Measurements from ENCODE around the gene MACF1. TPM values are rescaled to one million over a fixed set of nuclear protein-coding genes. Genes with fewer than 3 reads are reported as not detected.
A peak's percentile ranks its signal among the peaks of the same experiment; 100 is the strongest.

The MACF1 gene
- total RNA-seq, 1 experiment from 2014 or later = 190 TPM

DNA sequence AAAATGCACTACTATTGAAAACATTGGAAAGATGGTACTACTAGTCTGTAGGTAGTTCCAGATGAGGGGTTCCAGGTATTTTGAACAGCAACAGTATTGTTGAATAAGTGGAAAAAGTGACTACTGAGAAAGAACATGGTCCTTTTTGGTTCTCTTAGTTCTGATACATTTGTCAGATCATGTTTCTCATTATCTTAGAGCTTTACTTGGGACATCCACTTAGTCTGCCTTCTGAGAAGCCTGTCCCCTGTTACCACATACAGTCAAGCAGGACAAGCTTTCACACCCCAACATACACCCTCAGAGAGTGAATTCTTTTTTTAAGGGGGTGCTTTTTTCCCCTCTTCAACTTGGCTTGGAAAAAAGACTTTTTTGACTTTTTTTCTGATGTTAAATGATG is 41.0 kb upstream of the MACF1 start:
- Histone ChIP-seq H3K9ac (ENCODE audit: extremely low read depth, insufficient read length, low read length) (no peak overlapping the region), H3K4me2 (ENCODE audit: insufficient read depth, insufficient read length, low read length) (no peak overlapping the region), H2BK15ac (ENCODE audit: low read depth, low read length) (no peak overlapping the region), H3K56ac (ENCODE audit: insufficient read length, low read depth, low read length) (no peak overlapping the region), H3T11ph (ENCODE audit: low read length) (no peak overlapping the region), H3K23me2 (ENCODE audit: insufficient read length, low read depth, low read length, poor library complexity, severe bottlenecking) (no peaks in the 10 kb centered on the region), H3K27ac (ENCODE audit: insufficient read length, low read depth, low read length) (no peak overlapping the region), H3K23ac (ENCODE audit: insufficient read length, low read depth, low read length) (no peak overlapping the region), H3K4me1 (ENCODE audit: insufficient read depth, low read length) (peaks cover 23% of the 10 kb centered on the region; the same call in 1 of the 2 replicates), H3K27me3 (ENCODE audit: insufficient read depth, low read length) (no peaks in the 10 kb centered on the region), H3K9me3 (ENCODE audit: control insufficient read depth, low read depth, low read length) (no peaks in the 10 kb centered on the region), H3K79me1 (ENCODE audit: insufficient read depth, low read depth, low read length, poor library complexity, severe bottlenecking) (peaks cover 7% of the 10 kb centered on the region), H2BK5ac (ENCODE audit: insufficient read length, low read length) (no peak overlapping the region), H2AFZ (ENCODE audit: low read length) (no peak overlapping the region), H4K91ac (ENCODE audit: insufficient read length, low read depth, low read length) (no peak overlapping the region), H3K18ac (ENCODE audit: insufficient read length, low read depth, low read length) (no peak overlapping the region), H3K79me2 (ENCODE audit: insufficient read depth, low read length) (peaks cover 44% of the 10 kb centered on the region; the same call in 1 of the 2 replicates), H2BK20ac (ENCODE audit: low read depth, low read length, poor library complexity, severe bottlenecking) (no peak overlapping the region), H4K5ac (ENCODE audit: insufficient read length, low read depth, low read length) (no peak overlapping the region), H2BK120ac (ENCODE audit: low read depth, low read length, poor library complexity, severe bottlenecking) (no peak overlapping the region), H2BK12ac (ENCODE audit: insufficient read length, low read depth, low read length) (no peak overlapping the region), H4K20me1 (ENCODE audit: control insufficient read depth, insufficient read depth, insufficient read length) (no peaks in the 10 kb centered on the region), H2AK5ac (ENCODE audit: insufficient read length, low read length) (no peak overlapping the region), H3K4ac (ENCODE audit: low read depth, low read length) (no peak overlapping the region), H4K8ac (replicated peaks; ENCODE audit: insufficient read length, low read depth, low read length) (no peak overlapping the region), H3K14ac (ENCODE audit: insufficient read depth, low read length) (no peak overlapping the region)
- no peak for DNase-seq
- TF ChIP-seq, protein P1, sequence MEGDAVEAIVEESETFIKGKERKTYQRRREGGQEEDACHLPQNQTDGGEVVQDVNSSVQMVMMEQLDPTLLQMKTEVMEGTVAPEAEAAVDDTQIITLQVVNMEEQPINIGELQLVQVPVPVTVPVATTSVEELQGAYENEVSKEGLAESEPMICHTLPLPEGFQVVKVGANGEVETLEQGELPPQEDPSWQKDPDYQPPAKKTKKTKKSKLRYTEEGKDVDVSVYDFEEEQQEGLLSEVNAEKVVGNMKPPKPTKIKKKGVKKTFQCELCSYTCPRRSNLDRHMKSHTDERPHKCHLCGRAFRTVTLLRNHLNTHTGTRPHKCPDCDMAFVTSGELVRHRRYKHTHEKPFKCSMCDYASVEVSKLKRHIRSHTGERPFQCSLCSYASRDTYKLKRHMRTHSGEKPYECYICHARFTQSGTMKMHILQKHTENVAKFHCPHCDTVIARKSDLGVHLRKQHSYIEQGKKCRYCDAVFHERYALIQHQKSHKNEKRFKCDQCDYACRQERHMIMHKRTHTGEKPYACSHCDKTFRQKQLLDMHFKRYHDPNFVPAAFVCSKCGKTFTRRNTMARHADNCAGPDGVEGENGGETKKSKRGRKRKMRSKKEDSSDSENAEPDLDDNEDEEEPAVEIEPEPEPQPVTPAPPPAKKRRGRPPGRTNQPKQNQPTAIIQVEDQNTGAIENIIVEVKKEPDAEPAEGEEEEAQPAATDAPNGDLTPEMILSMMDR (conservative IDR thresholded peaks at IDR 0.05) = no peak
- Mint-ChIP-seq H3K9me3 (no peaks in the 10 kb centered on the region), H3K27ac (peak overlapping the region in 2 of 3 experiments; percentile 26 to 61; a peak in 1 of 7 replicates), H3K4me1 (peaks cover 72 to 76% of the 10 kb centered on the region in 2 experiments), H3K4me3 (no peak overlapping the region), H3K27me3 (ENCODE audit: low read depth) (no peaks in the 10 kb centered on the region), H3K36me3 (ENCODE audit: insufficient read depth in 1 of 3, low read depth in 3 of 3) (no peaks in the 10 kb centered on the region; a peak in 2 of 7 replicates)
